RWPE2 (cell line): ENCODE data around the gene HASPIN.

ENCODE experiments used
- ATAC-seq: fragments of 200-7000 bp; cut with Tn5 transposase; 3 replicates; pipeline ENCODE4 v1.9.1; 2021; ENCODE audit warnings: low read depth
- DNase-seq: peaks from one replicate; pipeline ENCODE4 v3.0.0-alpha.2; 2020; ENCODE audit warnings: low spot score
- H3K27ac ChIP-seq: fragments of 450-650 bp; 2 replicates; pipeline ENCODE4 v1.5.1; 2017; ENCODE audit warnings: mild to moderate bottlenecking; ENCODE audit not compliant: poor library complexity, severe bottlenecking
- H3K27me3 ChIP-seq: fragments of 250-450 bp; sonication (Bioruptor Pico); 2 replicates; pipeline ENCODE4 v1.5.1; 2021; ENCODE audit warnings: mild to moderate bottlenecking, moderate library complexity; ENCODE audit not compliant: insufficient read depth, poor library complexity, severe bottlenecking
- H3K36me3 ChIP-seq: fragments of 250-450 bp; sonication (Bioruptor Pico); 2 replicates; pipeline ENCODE4 v1.5.1; 2020; ENCODE audit warnings: low read depth, mild to moderate bottlenecking, moderate library complexity
- H3K4me1 ChIP-seq: fragments of 250-450 bp; sonication (Bioruptor Pico); 2 replicates; pipeline ENCODE4 v1.5.1; 2021; ENCODE audit warnings: mild to moderate bottlenecking, moderate library complexity; ENCODE audit not compliant: insufficient read depth, poor library complexity, severe bottlenecking
- H3K4me3 ChIP-seq: fragments of 250-450 bp; sonication (Bioruptor Pico); 2 replicates; pipeline ENCODE4 v1.5.1; 2021; ENCODE audit warnings: mild to moderate bottlenecking, moderate library complexity; ENCODE audit not compliant: severe bottlenecking
- H3K9me3 ChIP-seq: fragments of 250-450 bp; sonication (Bioruptor Pico); 2 replicates; pipeline ENCODE4 v1.5.1; 2021; ENCODE audit warnings: mild to moderate bottlenecking, moderate library complexity; ENCODE audit not compliant: severe bottlenecking
- TF ChIP-seq, protein P1 (sequence below): fragments of 450-650 bp; IDR thresholded peaks from one replicate; pipeline ENCODE4 v1.5.1; 2017; ENCODE audit warnings: mild to moderate bottlenecking, moderate library complexity; ENCODE audit not compliant: poor library complexity, severe bottlenecking

Gene HASPIN

DNA sequence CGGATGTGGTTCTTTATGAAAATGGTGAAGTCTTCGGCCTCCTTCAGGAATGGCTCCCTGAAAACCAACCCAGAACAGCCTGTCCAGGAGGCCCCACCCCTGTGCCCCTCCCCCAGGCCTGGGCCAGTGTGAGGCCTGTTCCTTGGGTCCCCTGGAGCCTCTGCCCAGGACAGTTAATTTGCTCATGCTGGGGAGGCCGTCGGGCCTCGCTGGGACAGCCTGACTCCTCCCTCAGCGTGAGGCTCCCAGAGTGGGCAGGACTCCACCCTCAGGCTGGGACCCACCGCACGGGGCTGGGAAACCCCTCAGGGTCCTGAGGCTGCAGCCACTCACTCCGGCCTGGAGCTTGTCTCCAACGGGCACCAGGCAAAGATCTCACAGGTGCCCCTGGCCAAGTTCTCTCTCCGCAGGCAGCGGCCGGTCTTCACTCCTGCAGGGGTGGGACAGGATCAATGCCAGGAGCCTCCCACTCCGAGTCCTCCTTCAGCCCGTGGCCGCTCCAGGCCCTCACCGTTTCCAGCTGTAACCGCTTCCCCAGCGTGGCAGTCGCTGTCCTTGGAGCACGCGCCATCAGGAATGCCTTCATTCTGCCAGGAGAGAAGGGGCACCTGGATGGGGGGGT is 33.5 kb upstream of the HASPIN start:
- H3K9me3 ChIP-seq, result no peaks in the 10 kb centered on the region
- H3K27me3 ChIP-seq, result no peaks in the 10 kb centered on the region
- no peak overlapping the region for H3K4me3 ChIP-seq
- ATAC-seq, result peak; percentile 31; the same call in 2 of the 3 replicates
- no peaks in the 10 kb centered on the region for H3K4me1 ChIP-seq
- H3K36me3 ChIP-seq, result no peaks in the 10 kb centered on the region
- TF ChIP-seq, protein P1, sequence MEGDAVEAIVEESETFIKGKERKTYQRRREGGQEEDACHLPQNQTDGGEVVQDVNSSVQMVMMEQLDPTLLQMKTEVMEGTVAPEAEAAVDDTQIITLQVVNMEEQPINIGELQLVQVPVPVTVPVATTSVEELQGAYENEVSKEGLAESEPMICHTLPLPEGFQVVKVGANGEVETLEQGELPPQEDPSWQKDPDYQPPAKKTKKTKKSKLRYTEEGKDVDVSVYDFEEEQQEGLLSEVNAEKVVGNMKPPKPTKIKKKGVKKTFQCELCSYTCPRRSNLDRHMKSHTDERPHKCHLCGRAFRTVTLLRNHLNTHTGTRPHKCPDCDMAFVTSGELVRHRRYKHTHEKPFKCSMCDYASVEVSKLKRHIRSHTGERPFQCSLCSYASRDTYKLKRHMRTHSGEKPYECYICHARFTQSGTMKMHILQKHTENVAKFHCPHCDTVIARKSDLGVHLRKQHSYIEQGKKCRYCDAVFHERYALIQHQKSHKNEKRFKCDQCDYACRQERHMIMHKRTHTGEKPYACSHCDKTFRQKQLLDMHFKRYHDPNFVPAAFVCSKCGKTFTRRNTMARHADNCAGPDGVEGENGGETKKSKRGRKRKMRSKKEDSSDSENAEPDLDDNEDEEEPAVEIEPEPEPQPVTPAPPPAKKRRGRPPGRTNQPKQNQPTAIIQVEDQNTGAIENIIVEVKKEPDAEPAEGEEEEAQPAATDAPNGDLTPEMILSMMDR, result no peak
- DNase-seq, result no peak
- H3K27ac ChIP-seq, result no peak overlapping the region

DNA sequence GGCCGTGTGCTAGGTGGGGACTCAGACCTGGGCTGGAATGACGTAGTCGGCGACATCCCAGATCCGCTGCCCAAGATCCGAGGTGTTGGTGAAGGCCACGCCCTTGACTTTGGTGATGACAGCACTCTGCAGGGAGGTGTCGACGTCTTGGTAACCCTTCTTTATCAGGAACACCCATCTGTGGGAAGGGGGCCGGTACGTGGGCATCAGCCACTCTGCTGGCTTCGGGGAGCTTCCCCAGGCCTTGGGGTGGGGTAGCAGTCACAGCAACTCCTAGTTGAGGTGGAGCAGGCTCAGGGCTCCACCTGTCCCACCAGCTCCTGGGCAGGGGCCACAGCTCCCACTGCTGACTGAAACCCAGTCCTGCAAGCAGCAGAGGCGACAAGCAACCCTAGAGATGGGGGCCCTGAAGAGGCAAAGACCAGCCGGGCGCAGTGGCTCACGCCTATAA is 32.1 kb upstream of the HASPIN start:
- Histone ChIP-seq H3K27me3 (no peaks in the 10 kb centered on the region), H3K27ac (no peak overlapping the region)
- ATAC-seq, result no peak

DNA sequence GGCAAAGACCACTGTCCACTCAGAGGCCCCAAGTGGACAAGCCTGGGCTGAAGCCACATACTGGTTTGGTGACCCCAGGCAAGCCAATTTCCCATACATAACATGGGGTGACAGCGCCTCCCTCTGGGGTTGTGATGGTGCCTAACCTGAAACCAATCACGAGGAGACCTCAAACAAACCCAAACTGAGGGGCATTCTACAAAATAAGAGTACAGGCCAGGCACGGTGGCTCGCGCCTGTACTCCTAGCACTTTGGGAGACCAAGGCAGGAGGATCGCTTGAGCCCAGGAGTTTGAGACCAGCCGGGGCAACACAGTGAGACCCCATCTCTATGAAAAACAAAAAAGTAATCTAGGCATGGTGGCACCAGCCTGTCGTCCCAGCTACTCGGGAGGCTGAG is 31.4 kb upstream of the HASPIN start:
- ATAC-seq (no peak), DNase-seq (no peak)
- no peak overlapping the region for H3K4me3 ChIP-seq
- H3K9me3 ChIP-seq, result no peaks in the 10 kb centered on the region
- TF ChIP-seq, protein P1, result no peak
- H3K4me1 ChIP-seq, result no peaks in the 10 kb centered on the region
- no peaks in the 10 kb centered on the region for H3K36me3 ChIP-seq
- no peak overlapping the region for H3K27ac ChIP-seq
- no peaks in the 10 kb centered on the region for H3K27me3 ChIP-seq

More for the DNA sequence above, 32.1 kb upstream of the HASPIN start:
- DNase-seq, result no peak
- Histone ChIP-seq H3K4me3 (no peak overlapping the region), H3K36me3 (no peaks in the 10 kb centered on the region), H3K9me3 (no peaks in the 10 kb centered on the region), H3K4me1 (no peaks in the 10 kb centered on the region)
- TF ChIP-seq, protein P1, result no peak

DNA sequence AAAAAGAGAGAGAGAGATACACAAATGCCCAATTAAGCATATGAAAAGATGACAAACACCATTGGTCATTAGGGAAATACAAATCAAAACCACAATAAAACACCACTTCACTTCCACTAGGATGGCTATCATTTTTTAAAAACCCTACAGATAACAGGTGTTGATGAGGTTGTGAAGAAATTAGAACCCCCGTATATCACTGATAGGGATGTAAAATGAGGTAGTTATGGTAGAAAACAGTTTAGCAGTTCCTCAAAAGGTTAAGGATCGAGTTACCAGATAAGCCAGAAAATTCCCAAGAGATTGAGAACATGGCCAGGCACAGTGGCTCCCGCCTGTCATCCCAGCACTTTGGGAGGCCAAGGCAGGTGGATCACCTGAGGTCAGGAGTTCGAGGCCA is 30.6 kb upstream of the HASPIN start:
- Histone ChIP-seq H3K4me3 (no peak overlapping the region), H3K27me3 (no peaks in the 10 kb centered on the region), H3K36me3 (no peaks in the 10 kb centered on the region), H3K9me3 (peaks cover 1% of the 10 kb centered on the region), H3K27ac (no peak overlapping the region), H3K4me1 (no peaks in the 10 kb centered on the region)
- TF ChIP-seq, protein P1, result no peak
- ATAC-seq (no peak), DNase-seq (no peak)

DNA sequence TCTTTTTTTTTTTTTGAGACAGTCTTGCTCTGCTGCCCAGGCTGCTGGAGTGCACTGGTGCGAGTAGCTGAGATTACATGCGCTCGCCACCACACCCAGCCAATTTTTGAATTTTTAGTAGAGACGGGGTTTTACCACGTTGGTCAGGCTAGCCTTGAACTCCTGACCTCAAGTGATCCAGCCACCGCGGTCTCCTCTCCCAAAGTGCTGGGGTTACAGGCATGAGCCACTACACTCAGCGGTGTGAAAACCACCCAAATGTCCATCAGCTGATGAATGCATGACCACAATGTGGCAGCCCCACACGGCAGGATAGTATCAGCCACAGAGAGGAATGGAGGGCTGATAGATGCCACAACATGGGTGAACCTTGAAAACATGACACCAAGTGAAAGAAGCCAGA is 29.9 kb upstream of the HASPIN start:
- no peak for DNase-seq
- H3K4me3 ChIP-seq, result no peak overlapping the region
- H3K4me1 ChIP-seq, result no peaks in the 10 kb centered on the region
- ATAC-seq, result no peak
- TF ChIP-seq, protein P1, result no peak
- peaks cover 4% of the 10 kb centered on the region for H3K9me3 ChIP-seq
- H3K36me3 ChIP-seq, result no peaks in the 10 kb centered on the region
- H3K27ac ChIP-seq, result no peak overlapping the region
- no peaks in the 10 kb centered on the region for H3K27me3 ChIP-seq
